HepG2 (cell line): Measurements from ENCODE around the gene MYH10. TPM values are rescaled to one million over a fixed set of nuclear protein-coding genes. Genes with fewer than 3 reads are reported as not detected.

ENCODE experiments used
- ARNT ChIP-seq: fragments of 450-650 bp; IDR thresholded peaks from 2 replicates; pipeline ENCODE4 v1.6.1; 2017
- ATF7 ChIP-seq, 2 experiments: fragments of 450-650 bp in 1 of 2; sonication (generic) in 1 of 2; formaldehyde crosslinking in 1 of 2; IDR thresholded peaks; 2 replicates each; pipeline versions ENCODE4 v1.4.0 to v1.6.1; 2016 to 2020; ENCODE audit warnings: antibody characterized with exemption in 1 of 2, mild to moderate bottlenecking in 1 of 2, missing genetic modification reagents in 1 of 2
- CERS6 ChIP-seq: sonication (generic); formaldehyde crosslinking; IDR thresholded peaks from 2 replicates; pipeline ENCODE4 v1.5.0; 2020; ENCODE audit warnings: missing genetic modification reagents
- CHCHD3 ChIP-seq: sonication (generic); formaldehyde crosslinking; IDR thresholded peaks from 2 replicates; pipeline ENCODE4 v1.8.0; 2022; ENCODE audit warnings: mild to moderate bottlenecking, missing genetic modification reagents, moderate library complexity
- ELF3 ChIP-seq: IDR thresholded peaks from 2 replicates; pipeline ENCODE4 v1.6.1; 2016; ENCODE audit warnings: missing genetic modification reagents, missing compliant biosample characterization
- GABPB1 ChIP-seq: IDR thresholded peaks from 2 replicates; pipeline ENCODE4 v1.6.1; 2016; ENCODE audit warnings: mild to moderate bottlenecking, missing genetic modification reagents, moderate library complexity, missing compliant biosample characterization
- HOXA9 ChIP-seq: sonication (generic); formaldehyde crosslinking; IDR thresholded peaks from 2 replicates; pipeline ENCODE4 v1.8.1; 2022; ENCODE audit warnings: missing genetic modification reagents, mild to moderate bottlenecking, moderate library complexity, borderline replicate concordance
- KDM5A ChIP-seq: fragments of 200-600 bp; sonication (generic); IDR thresholded peaks from 2 replicates; pipeline ENCODE4 v1.7.0; 2018; ENCODE audit warnings: antibody characterized with exemption, mild to moderate bottlenecking, low read length, borderline replicate concordance
- KMT2B ChIP-seq: IDR thresholded peaks from 2 replicates; pipeline ENCODE4 v1.6.1; 2016; ENCODE audit warnings: missing genetic modification reagents, missing compliant biosample characterization
- LCORL ChIP-seq, 2 experiments: fragments of 450-650 bp in 1 of 2; sonication (generic) in 1 of 2; formaldehyde crosslinking in 1 of 2; IDR thresholded peaks; 2 replicates each; pipeline versions ENCODE4 v1.5.0 to v1.6.1; 2017 to 2020; ENCODE audit warnings: antibody characterized with exemption in 1 of 2, missing genetic modification reagents in 1 of 2
- MAFF ChIP-seq: IDR thresholded peaks from 2 replicates; pipeline ENCODE4 v1.6.1; 2011; ENCODE audit warnings: low read depth, low read length, improper control_type of control experiment
- MAFK ChIP-seq, 2 experiments: IDR thresholded peaks in 1 of 2; conservative IDR thresholded peaks in 1 of 2; 2 replicates each; pipeline ENCODE4 v1.6.1; 2011; ENCODE audit warnings: improper control_type of control experiment in 2 of 2, low read length in 2 of 2
- MEF2D ChIP-seq: sonication (generic); formaldehyde crosslinking; IDR thresholded peaks from 2 replicates; pipeline ENCODE4 v1.5.1; 2020; ENCODE audit warnings: mild to moderate bottlenecking, missing genetic modification reagents
- MXD4 ChIP-seq: IDR thresholded peaks from 2 replicates; pipeline ENCODE4 v1.6.1; 2016; ENCODE audit warnings: mild to moderate bottlenecking, missing biosample characterization, missing genetic modification reagents
- MZF1 ChIP-seq: sonication (generic); formaldehyde crosslinking; IDR thresholded peaks from 2 replicates; pipeline ENCODE4 v1.8.1; 2023; ENCODE audit warnings: mild to moderate bottlenecking, missing genetic modification reagents, borderline replicate concordance
- NCOA2 ChIP-seq: sonication (generic); formaldehyde crosslinking; IDR thresholded peaks from 2 replicates; pipeline ENCODE4 v1.8.0; 2022; ENCODE audit warnings: inconsistent platforms
- RCOR2 ChIP-seq: IDR thresholded peaks from 2 replicates; pipeline ENCODE4 v1.6.1; 2016; ENCODE audit warnings: missing biosample characterization, missing genetic modification reagents
- STAG1 ChIP-seq: sonication (generic); formaldehyde crosslinking; IDR thresholded peaks from 2 replicates; pipeline ENCODE4 v1.4.0; 2020; ENCODE audit warnings: missing genetic modification reagents
- XRCC5 ChIP-seq: fragments of 200-400 bp; formaldehyde crosslinking; optimal IDR thresholded peaks from 2 replicates; pipeline ENCODE3; 2017; ENCODE audit warnings: mild to moderate bottlenecking, low read length
- ZFP37 ChIP-seq: sonication (generic); formaldehyde crosslinking; IDR thresholded peaks from 2 replicates; pipeline ENCODE4 v1.4.0; 2020; ENCODE audit warnings: missing genetic modification reagents, borderline replicate concordance
- ZNF136 ChIP-seq: sonication (generic); formaldehyde crosslinking; IDR thresholded peaks from 2 replicates; pipeline ENCODE4 v1.8.1; 2022; ENCODE audit warnings: low read depth, mild to moderate bottlenecking, moderate library complexity, missing genetic modification reagents
- ZNF264 ChIP-seq: sonication (generic); formaldehyde crosslinking; IDR thresholded peaks from 2 replicates; pipeline ENCODE4 v1.4.0; 2020; ENCODE audit warnings: missing genetic modification reagents
- ZNF614 ChIP-seq: IDR thresholded peaks from 2 replicates; pipeline ENCODE4 v1.6.1; 2018; ENCODE audit warnings: missing biosample characterization, missing genetic modification reagents, inconsistent platforms, borderline replicate concordance
- ZNF747 ChIP-seq: sonication (generic); formaldehyde crosslinking; IDR thresholded peaks from 2 replicates; pipeline ENCODE4 v1.8.1; 2023; ENCODE audit warnings: missing genetic modification reagents, mild to moderate bottlenecking, borderline replicate concordance
- ZNF768 ChIP-seq: sonication (generic); formaldehyde crosslinking; IDR thresholded peaks from 2 replicates; pipeline ENCODE4 v1.4.0; 2020; ENCODE audit warnings: missing genetic modification reagents
- ZSCAN25 ChIP-seq: sonication (generic); formaldehyde crosslinking; IDR thresholded peaks from 2 replicates; pipeline ENCODE4 v1.8.0; 2022; ENCODE audit warnings: mild to moderate bottlenecking, missing genetic modification reagents
- ZSCAN9 ChIP-seq: IDR thresholded peaks from 2 replicates; pipeline ENCODE4 v1.6.1; 2016; ENCODE audit warnings: borderline replicate concordance
- polyA plus RNA-seq, 8 experiments: library from polyadenylated mRNA; depleted of rRNA in 3 of 8; stranded (reverse) in 7 of 8; unstranded in 1 of 8; fragments of >200 nt; fragmentation: Illumina TruSeq in 4 of 8; extraction: Trizol in 4 of 8; gene quantifications; 2 replicates each; pipeline versions ENCODE4 v1.2.1 to v1.2.3, GENCODE V29; 2011 to 2016; ENCODE audit warnings: low read depth in 4 of 8, missing spikeins in 1 of 8, mixed read lengths in 1 of 8; ENCODE audit not compliant: insufficient read depth in 1 of 8
- total RNA-seq, 5 experiments: library from RNA; depleted of rRNA; stranded (reverse); fragments of >200 nt; fragmentation: Illumina TruSeq; extraction: Trizol; gene quantifications; 2 replicates each; pipeline ENCODE4 v1.2.3, GENCODE V29; 2016; ENCODE audit warnings: low read depth in 1 of 5
- TF ChIP-seq, protein P1 (sequence below): IDR thresholded peaks from 2 replicates; pipeline ENCODE4 v1.6.1; 2016
- TF ChIP-seq, protein P2 (sequence below): IDR thresholded peaks from 2 replicates; pipeline ENCODE4 v1.6.1; 2016

The MYH10 gene
- total and polyA plus RNA-seq, 2 of the 13 experiments (the other 11 are each of a cell fraction or from before 2014, with no cell fraction given), result 43.4 to 68.6 TPM

DNA sequence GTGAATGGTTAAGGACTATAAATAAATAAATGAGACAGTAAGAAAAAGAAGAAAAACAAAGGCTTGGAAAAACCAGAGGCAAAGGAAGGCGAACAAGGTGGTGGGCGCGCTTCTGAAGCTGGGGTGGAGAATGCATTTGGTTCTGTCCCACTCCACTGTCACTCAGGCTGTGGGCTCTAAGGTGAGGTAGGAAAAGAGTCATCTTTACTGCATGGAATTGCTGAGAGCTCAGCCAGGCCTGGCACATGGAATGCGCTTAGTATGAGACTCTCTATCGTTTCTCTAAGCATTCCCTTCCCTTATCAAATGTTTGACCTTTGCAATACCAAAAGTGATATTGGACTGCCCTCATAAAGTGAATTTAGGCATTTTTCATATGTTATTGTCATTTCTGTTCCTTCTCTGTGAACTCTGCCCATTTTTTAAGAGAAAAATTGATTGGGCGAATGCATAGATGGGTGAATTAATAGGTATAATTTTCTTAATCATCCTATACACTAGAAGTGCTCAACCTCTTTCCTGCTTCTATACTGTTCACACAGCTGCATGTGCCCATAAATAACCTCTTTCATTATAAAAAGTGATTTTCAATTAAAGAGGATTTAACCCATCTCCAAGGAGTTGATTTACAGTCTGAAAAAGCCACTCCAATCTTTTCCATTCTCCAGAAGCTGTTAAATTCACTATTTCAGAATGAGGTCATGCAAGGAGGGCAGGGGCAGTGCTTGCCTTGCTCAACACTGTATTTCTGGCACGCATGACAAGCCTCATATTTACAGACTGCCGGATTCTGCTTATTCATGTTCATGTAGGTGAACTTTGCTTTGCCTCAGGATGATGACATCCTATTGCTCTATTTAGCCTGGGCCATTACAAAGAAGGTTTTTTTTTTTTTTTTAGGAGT lies 87.7 kb downstream of the MYH10 start (continued):
- TF ChIP-seq CERS6 (CRISPR knock-in tag), result no peak
- TF ChIP-seq HOXA9 (CRISPR knock-in tag), result no peak
- no peak for TF ChIP-seq CHCHD3 (CRISPR knock-in tag)
- 0 out of 2 replicates have a peak, but pooled peaks have one; percentile 10 for TF ChIP-seq ARNT
- TF ChIP-seq, protein P1, sequence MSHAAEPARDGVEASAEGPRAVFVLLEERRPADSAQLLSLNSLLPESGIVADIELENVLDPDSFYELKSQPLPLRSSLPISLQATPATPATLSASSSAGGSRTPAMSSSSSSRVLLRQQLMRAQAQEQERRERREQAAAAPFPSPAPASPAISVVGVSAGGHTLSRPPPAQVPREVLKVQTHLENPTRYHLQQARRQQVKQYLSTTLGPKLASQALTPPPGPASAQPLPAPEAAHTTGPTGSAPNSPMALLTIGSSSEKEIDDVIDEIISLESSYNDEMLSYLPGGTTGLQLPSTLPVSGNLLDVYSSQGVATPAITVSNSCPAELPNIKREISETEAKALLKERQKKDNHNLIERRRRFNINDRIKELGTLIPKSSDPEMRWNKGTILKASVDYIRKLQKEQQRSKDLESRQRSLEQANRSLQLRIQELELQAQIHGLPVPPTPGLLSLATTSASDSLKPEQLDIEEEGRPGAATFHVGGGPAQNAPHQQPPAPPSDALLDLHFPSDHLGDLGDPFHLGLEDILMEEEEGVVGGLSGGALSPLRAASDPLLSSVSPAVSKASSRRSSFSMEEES (CRISPR knock-in tag), result peak; percentile 80
- no peak for TF ChIP-seq ZNF768 (CRISPR knock-in tag)
- TF ChIP-seq LCORL (IDR thresholded peaks at IDR 0.05), result peak; percentile 71
- peak; percentile 82 for TF ChIP-seq LCORL (CRISPR knock-in tag; IDR thresholded peaks at IDR 0.05)
- TF ChIP-seq ZNF747 (CRISPR knock-in tag), result no peak
- TF ChIP-seq NCOA2 (CRISPR knock-in tag), result peak; percentile 86
- TF ChIP-seq ZFP37 (CRISPR knock-in tag), result no peak
- TF ChIP-seq GABPB1 (CRISPR knock-in tag), result peak; percentile 30; the same call in 1 of the 2 replicates
- TF ChIP-seq KMT2B, result 0 out of 2 replicates have a peak, but pooled peaks have one; percentile 59
- peak; percentile 73 for TF ChIP-seq MEF2D (CRISPR knock-in tag)
- 0 out of 2 replicates have a peak, but pooled peaks have one; percentile 37 for TF ChIP-seq ZNF264 (CRISPR knock-in tag)
- TF ChIP-seq MXD4 (CRISPR knock-in tag), result 0 out of 2 replicates have a peak, but pooled peaks have one; percentile 42
- TF ChIP-seq XRCC5, result peak; percentile 24
- peak; percentile 85; the same call in 1 of the 2 replicates for TF ChIP-seq ZNF136
- TF ChIP-seq ZSCAN25 (CRISPR knock-in tag), result no peak
- no peak for TF ChIP-seq KDM5A
- TF ChIP-seq STAG1, result peak; percentile 15; the same call in 1 of the 2 replicates
- TF ChIP-seq, protein P2, sequence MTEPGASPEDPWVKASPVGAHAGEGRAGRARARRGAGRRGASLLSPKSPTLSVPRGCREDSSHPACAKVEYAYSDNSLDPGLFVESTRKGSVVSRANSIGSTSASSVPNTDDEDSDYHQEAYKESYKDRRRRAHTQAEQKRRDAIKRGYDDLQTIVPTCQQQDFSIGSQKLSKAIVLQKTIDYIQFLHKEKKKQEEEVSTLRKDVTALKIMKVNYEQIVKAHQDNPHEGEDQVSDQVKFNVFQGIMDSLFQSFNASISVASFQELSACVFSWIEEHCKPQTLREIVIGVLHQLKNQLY, result peak; percentile 87
- peak; percentile 76 for TF ChIP-seq ZNF614 (CRISPR knock-in tag)
- TF ChIP-seq ELF3 (CRISPR knock-in tag), result peak; percentile 43; the same call in 1 of the 2 replicates
- peak; percentile 94 for TF ChIP-seq ATF7 (IDR thresholded peaks at IDR 0.05)
- peak; percentile 93 for TF ChIP-seq ATF7 (CRISPR knock-in tag; IDR thresholded peaks at IDR 0.05)
- peak; percentile 89 for TF ChIP-seq MAFF
- TF ChIP-seq ZSCAN9 (CRISPR knock-in tag), result peak; percentile 80; the same call in 1 of the 2 replicates
- peak; percentile 72; the same call in 1 of the 2 replicates for TF ChIP-seq RCOR2 (CRISPR knock-in tag)
- peak; percentile 69 to 88 for TF ChIP-seq MAFK (conservative IDR thresholded peaks at IDR 0.05 in 1 of 2, IDR thresholded peaks at IDR 0.05 in 1 of 2; ENCODE audit: low read length in 2 of 2)
- TF ChIP-seq MZF1, result no peak
